Kidney epithelial cell (primary cell): Measurements from ENCODE around the gene EFCAB6. TPM values are rescaled to one million over a fixed set of nuclear protein-coding genes. Genes with fewer than 3 reads are reported as not detected.

Experiments used
- DNase-seq: peaks from one replicate; pipeline ENCODE4 v3.0.0-alpha.2; 2010; ENCODE audit warnings: low read depth
- H3K27me3 ChIP-seq: 2 replicates; pipeline ENCODE4 v1.6.0; 2011; ENCODE audit warnings: low read length; ENCODE audit not compliant: control insufficient read depth, insufficient read depth
- H3K36me3 ChIP-seq: 2 replicates; pipeline ENCODE4 v1.5.1; 2011; ENCODE audit warnings: low read length; ENCODE audit not compliant: control insufficient read depth, insufficient read depth
- H3K4me3 ChIP-seq: 2 replicates; pipeline ENCODE4 v1.5.1; 2011; ENCODE audit warnings: low read depth, mild to moderate bottlenecking, control low read depth, low read length
- total RNA-seq: library from RNA; depleted of rRNA; stranded (reverse); fragments of >200 nt; gene quantifications from 2 replicates; pipeline ENCODE4 v1.2.3, GENCODE V29; 2015
- TF ChIP-seq, protein P1 (sequence below): IDR thresholded peaks from 2 replicates; pipeline ENCODE4 v1.5.1; 2011; ENCODE audit warnings: mild to moderate bottlenecking, moderate library complexity, low read length, control low read depth, inconsistent platforms; ENCODE audit not compliant: insufficient read depth, poor library complexity, severe bottlenecking

EFCAB6 gene
- total RNA-seq, 1 donor from 2014 or later = 2.3 TPM

DNA sequence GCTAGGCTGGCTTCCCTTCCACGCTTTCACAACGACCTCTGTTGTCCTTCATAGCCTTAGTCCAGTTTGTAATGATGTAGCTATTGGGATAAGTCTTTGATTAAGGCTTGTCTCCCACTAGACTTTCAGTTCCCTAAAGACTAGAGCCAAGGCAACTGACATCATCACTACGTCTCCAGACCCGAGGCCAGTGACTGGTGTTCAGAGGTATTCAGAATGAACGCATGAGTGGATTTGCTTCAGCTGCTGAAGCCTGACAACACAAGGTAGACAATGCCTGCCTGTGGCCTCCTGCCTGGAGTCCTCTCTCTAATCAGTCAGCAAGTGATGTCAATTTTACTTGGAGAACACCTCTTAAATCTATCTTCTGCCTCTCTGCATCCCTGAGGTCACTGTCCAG is 13.6 kb downstream of the EFCAB6 start:
- Histone ChIP-seq H3K36me3 (no peaks in the 10 kb centered on the region), H3K4me3 (no peak overlapping the region), H3K27me3 (no peaks in the 10 kb centered on the region)
- DNase-seq = peak; percentile 74
- TF ChIP-seq, protein P1, sequence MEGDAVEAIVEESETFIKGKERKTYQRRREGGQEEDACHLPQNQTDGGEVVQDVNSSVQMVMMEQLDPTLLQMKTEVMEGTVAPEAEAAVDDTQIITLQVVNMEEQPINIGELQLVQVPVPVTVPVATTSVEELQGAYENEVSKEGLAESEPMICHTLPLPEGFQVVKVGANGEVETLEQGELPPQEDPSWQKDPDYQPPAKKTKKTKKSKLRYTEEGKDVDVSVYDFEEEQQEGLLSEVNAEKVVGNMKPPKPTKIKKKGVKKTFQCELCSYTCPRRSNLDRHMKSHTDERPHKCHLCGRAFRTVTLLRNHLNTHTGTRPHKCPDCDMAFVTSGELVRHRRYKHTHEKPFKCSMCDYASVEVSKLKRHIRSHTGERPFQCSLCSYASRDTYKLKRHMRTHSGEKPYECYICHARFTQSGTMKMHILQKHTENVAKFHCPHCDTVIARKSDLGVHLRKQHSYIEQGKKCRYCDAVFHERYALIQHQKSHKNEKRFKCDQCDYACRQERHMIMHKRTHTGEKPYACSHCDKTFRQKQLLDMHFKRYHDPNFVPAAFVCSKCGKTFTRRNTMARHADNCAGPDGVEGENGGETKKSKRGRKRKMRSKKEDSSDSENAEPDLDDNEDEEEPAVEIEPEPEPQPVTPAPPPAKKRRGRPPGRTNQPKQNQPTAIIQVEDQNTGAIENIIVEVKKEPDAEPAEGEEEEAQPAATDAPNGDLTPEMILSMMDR = no peak

DNA sequence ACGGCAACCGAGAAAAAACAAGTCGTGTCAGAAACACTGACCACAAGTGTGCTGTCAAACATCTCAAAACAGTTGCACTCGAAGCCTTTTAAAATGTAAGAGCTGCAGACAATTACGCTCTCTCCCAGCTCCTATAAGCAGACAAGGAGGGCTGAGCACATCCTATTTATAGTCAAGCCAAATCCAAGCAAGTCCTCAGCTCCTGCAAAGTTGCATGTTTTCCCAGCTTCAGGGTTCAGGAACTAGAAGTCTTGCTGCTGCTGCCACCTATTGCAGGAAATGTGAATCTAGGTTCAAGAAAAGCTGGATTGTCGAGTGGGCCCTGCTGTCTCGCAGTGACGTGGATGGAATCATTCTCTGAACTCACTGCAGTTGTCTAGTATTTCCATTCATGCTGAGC is 15.5 kb downstream of the EFCAB6 start:
- TF ChIP-seq, protein P1 = peak; percentile 20
- no peak overlapping the region for H3K4me3 ChIP-seq
- no peaks in the 10 kb centered on the region for H3K36me3 ChIP-seq
- no peak for DNase-seq
- H3K27me3 ChIP-seq = no peaks in the 10 kb centered on the region

DNA sequence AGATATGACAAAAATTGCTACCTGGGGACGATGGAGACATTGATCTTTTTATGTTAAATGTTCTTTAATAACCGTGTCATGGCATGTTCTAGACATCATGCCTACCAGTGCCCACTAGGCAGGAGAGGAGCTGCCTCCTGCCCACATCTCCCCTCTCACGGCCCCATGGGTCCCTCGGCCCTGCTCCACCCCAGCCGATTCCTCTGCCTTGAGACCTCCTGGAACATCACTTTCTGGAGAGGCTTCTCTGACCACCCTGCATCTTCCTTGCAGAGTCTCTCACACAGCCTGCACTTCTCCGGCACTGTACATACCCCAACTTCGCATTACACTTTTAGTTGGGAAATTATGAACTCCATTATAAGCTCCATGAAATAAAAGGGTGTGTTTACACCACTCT is 16.8 kb downstream of the EFCAB6 start:
- Histone ChIP-seq H3K36me3 (no peaks in the 10 kb centered on the region), H3K4me3 (no peak overlapping the region), H3K27me3 (no peaks in the 10 kb centered on the region)
- DNase-seq = no peak
- TF ChIP-seq, protein P1 = no peak

DNA sequence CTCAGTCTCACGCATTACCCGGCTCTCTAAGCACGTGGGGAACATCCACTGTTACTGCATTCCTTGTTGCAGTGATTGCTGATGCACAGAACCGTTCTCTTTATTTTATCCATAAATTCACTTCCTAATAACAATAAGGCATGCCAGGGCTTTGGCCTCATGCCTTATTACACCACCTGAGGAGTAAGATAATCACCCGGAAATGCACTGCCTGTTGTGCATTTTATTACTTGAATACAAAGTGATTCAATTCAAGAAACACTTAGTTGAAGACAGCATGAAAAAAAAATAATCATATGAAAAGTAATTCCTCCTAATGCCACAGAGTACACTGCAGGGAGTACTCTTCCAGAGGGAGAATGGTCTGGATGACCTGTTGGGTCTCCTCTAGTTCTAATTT is 19.2 kb downstream of the EFCAB6 start:
- TF ChIP-seq, protein P1 = no peak
- Histone ChIP-seq H3K36me3 (no peaks in the 10 kb centered on the region), H3K27me3 (no peaks in the 10 kb centered on the region), H3K4me3 (no peak overlapping the region)
- no peak for DNase-seq

- peak; percentile 42 for DNase-seq
- Histone ChIP-seq H3K27me3 (no peaks in the 10 kb centered on the region), H3K36me3 (no peaks in the 10 kb centered on the region), H3K4me3 (no peak overlapping the region)
- TF ChIP-seq, protein P1 = no peak
Measured at GRCh38 chr22:43789452-43789851, 22.7 kb downstream of the EFCAB6 start.

DNA sequence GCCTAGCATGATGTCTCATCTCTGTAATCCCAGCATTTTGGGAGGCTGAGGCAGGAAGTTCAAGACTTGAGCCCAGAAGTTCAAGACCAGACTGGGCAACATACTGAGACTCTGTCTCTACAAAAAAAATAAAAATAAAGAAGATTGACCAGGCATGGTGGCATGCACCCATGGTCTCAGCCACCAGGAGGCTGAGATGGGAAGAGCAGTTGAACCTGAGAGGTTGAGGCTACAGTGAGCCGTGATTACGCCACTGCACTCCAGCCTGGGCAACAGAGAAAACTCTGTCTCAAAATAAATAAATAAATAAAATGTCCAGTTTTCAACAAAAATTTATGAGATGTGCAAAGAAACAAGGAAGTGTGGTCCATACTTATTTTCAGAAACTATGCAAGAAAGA is 28.3 kb downstream of the EFCAB6 start:
- TF ChIP-seq, protein P1 = no peak
- Histone ChIP-seq H3K27me3 (no peaks in the 10 kb centered on the region), H3K36me3 (no peaks in the 10 kb centered on the region), H3K4me3 (no peak overlapping the region)
- DNase-seq = no peak
